Mesendoderm (in vitro differentiated cells): Measurements from ENCODE around the gene EMC1.
"Not testable (repeated sequence)": the region's sequence is repeated elsewhere in the genome, so short reads cannot be mapped to it uniquely, and the experiment has no call there.

Source experiments
- DNase-seq: peaks from one replicate; pipeline ENCODE4 v3.0.0; 2013
- H2AK5ac ChIP-seq: 2 replicates; pipeline ENCODE4 v1.6.1; 2013; ENCODE audit warnings: low read length, inconsistent platforms
- H2BK120ac ChIP-seq: 2 replicates; pipeline ENCODE4 v1.6.1; 2013; ENCODE audit warnings: low read depth, mild to moderate bottlenecking, low read length, moderate library complexity, mixed read lengths
- H2BK15ac ChIP-seq: replicated peaks from 2 replicates; pipeline ENCODE4 v1.6.1; 2013; ENCODE audit warnings: low read depth, mild to moderate bottlenecking, moderate library complexity
- H2BK5ac ChIP-seq: 2 replicates; pipeline ENCODE4 v1.6.1; 2013; ENCODE audit warnings: low read length, inconsistent platforms
- H3K18ac ChIP-seq: 2 replicates; pipeline ENCODE4 v1.6.1; 2013; ENCODE audit warnings: mild to moderate bottlenecking, low read length, mixed read lengths
- H3K23ac ChIP-seq: one replicate; pipeline ENCODE4 v1.6.1; 2013; ENCODE audit warnings: low read length
- H3K27ac ChIP-seq: 2 replicates; pipeline ENCODE4 v1.5.1; 2013; ENCODE audit warnings: low read depth, mild to moderate bottlenecking, inconsistent platforms, low read length, moderate library complexity
- H3K27me3 ChIP-seq: 2 replicates; pipeline ENCODE4 v1.6.1; 2013; ENCODE audit warnings: low read length, control low read depth, mild to moderate bottlenecking, inconsistent platforms; ENCODE audit not compliant: insufficient read depth, poor library complexity
- H3K36me3 ChIP-seq: 2 replicates; pipeline ENCODE4 v1.6.1; 2013; ENCODE audit warnings: low read length, inconsistent platforms; ENCODE audit not compliant: control insufficient read depth, insufficient read depth
- H3K4ac ChIP-seq: one replicate; pipeline ENCODE4 v1.6.1; 2013; ENCODE audit warnings: low read depth, mild to moderate bottlenecking, low read length, moderate library complexity
- H3K4me1 ChIP-seq: 2 replicates; pipeline ENCODE4 v1.6.1; 2013; ENCODE audit warnings: low read depth, low read length, inconsistent platforms; ENCODE audit not compliant: control insufficient read depth
- H3K4me2 ChIP-seq: 2 replicates; pipeline ENCODE4 v1.6.1; 2013; ENCODE audit warnings: low read length
- H3K4me3 ChIP-seq: 2 replicates; pipeline ENCODE4 v1.5.1; 2013; ENCODE audit warnings: mild to moderate bottlenecking, low read length
- H3K56ac ChIP-seq: one replicate; pipeline ENCODE4 v1.6.1; 2013; ENCODE audit warnings: low read length
- H3K79me1 ChIP-seq: 2 replicates; pipeline ENCODE4 v1.6.1; 2013; ENCODE audit warnings: low read length, inconsistent platforms
- H3K79me2 ChIP-seq: 2 replicates; pipeline ENCODE4 v1.6.1; 2013; ENCODE audit warnings: mild to moderate bottlenecking, low read length; ENCODE audit not compliant: control insufficient read depth, insufficient read depth
- H3K9ac ChIP-seq: 2 replicates; pipeline ENCODE4 v1.6.1; 2013; ENCODE audit warnings: low read length, inconsistent platforms
- H4K5ac ChIP-seq: one replicate; pipeline ENCODE4 v1.6.1; 2013; ENCODE audit warnings: low read length
- H4K8ac ChIP-seq: one replicate; pipeline ENCODE4 v1.6.1; 2013; ENCODE audit warnings: low read depth, mild to moderate bottlenecking, control low read depth, low read length, moderate library complexity
- WGBS: extraction: QIAGEN DNeasy Blood & Tissue Kit; methylation state at CpG from one replicate; pipeline ENCODE4 v1.1.7; 2013; ENCODE audit warnings: low lambda C conversion rate, missing lambda C conversion rate; ENCODE audit not compliant: insufficient coverage; ENCODE audit errors: extremely low coverage; 5-methylcytosine and 5-hydroxymethylcytosine counted together

EMC1 gene

GRCh38 chr1:19240673-19241538, 10.4 kb downstream of the EMC1 start:
- H3K56ac ChIP-seq, result no peak overlapping the region
- no peak overlapping the region for H2BK5ac ChIP-seq
- H3K18ac ChIP-seq, result no peak overlapping the region
- no peak overlapping the region for H2BK120ac ChIP-seq
- no peak overlapping the region for H3K4me2 ChIP-seq
- H3K4me1 ChIP-seq, result no peaks in the 10 kb centered on the region
- H3K4me3 ChIP-seq, result no peak overlapping the region
- H3K36me3 ChIP-seq, result peaks cover 37% of the 10 kb centered on the region
- no peaks in the 10 kb centered on the region for H3K79me2 ChIP-seq
- no CpG with 5 or more reads among the region's 7 CpGs for WGBS
- no peak overlapping the region for H4K8ac ChIP-seq
- H3K4ac ChIP-seq, result no peak overlapping the region
- H4K5ac ChIP-seq, result no peak overlapping the region
- H2BK15ac ChIP-seq, result no peak overlapping the region
- no peak overlapping the region for H3K23ac ChIP-seq
- H3K27me3 ChIP-seq, result no peaks in the 10 kb centered on the region
- H2AK5ac ChIP-seq, result no peak overlapping the region
- H3K9ac ChIP-seq, result no peak overlapping the region
- H3K79me1 ChIP-seq, result peaks cover 2% of the 10 kb centered on the region
- peak; percentile 39 for DNase-seq
- no peak overlapping the region for H3K27ac ChIP-seq

DNA sequence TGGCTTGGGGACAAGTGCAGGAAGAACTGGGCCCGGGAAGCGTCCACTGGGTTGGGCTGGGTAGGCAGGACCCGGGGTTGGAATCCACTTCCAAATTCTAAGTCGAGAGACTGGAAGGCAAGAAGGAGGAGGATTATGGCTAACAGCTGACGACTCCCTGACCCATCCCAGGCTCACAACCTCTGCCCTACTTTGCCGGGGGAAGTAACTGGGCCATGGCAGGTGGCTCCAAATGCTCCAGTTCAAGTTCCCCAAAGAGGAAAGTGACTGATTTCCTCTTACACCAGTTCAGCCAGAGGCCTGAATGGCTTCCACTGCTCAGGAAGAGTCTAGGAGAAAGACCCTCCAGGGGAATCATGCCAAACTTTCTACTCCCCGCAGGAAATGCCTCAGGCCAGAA, 11.4 kb downstream of the EMC1 start:
- no peak overlapping the region for H2BK15ac ChIP-seq
- no peak overlapping the region for H4K5ac ChIP-seq
- no peak overlapping the region for H2BK120ac ChIP-seq
- H3K4ac ChIP-seq, result no peak overlapping the region
- H4K8ac ChIP-seq, result no peak overlapping the region
- no peak overlapping the region for H2BK5ac ChIP-seq
- H3K27me3 ChIP-seq, result no peaks in the 10 kb centered on the region
- H3K9ac ChIP-seq, result no peak overlapping the region
- peaks cover 2% of the 10 kb centered on the region for H3K79me1 ChIP-seq
- H2AK5ac ChIP-seq, result no peak overlapping the region
- H3K79me2 ChIP-seq, result no peaks in the 10 kb centered on the region
- H3K56ac ChIP-seq, result no peak overlapping the region
- WGBS, result no CpG with 5 or more reads among the region's 7 CpGs
- no peak overlapping the region for H3K18ac ChIP-seq
- no peak for DNase-seq
- no peak overlapping the region for H3K23ac ChIP-seq
- H3K4me3 ChIP-seq, result no peak overlapping the region
- no peaks in the 10 kb centered on the region for H3K4me1 ChIP-seq
- H3K36me3 ChIP-seq, result peaks cover 39% of the 10 kb centered on the region
- no peak overlapping the region for H3K4me2 ChIP-seq
- H3K27ac ChIP-seq, result no peak overlapping the region

GRCh38 chr1:19234224-19234623, 17.1 kb downstream of the EMC1 start:
- Histone ChIP-seq H3K4me2 (no peak overlapping the region), H3K56ac (no peak overlapping the region), H2BK5ac (no peak overlapping the region), H3K27me3 (no peaks in the 10 kb centered on the region), H3K4ac (no peak overlapping the region), H3K79me1 (no peaks in the 10 kb centered on the region), H2AK5ac (no peak overlapping the region), H3K4me3 (no peak overlapping the region), H2BK15ac (no peak overlapping the region), H4K5ac (no peak overlapping the region), H3K36me3 (peaks cover 27% of the 10 kb centered on the region), H4K8ac (no peak overlapping the region), H3K27ac (no peak overlapping the region), H3K4me1 (no peaks in the 10 kb centered on the region), H3K79me2 (no peaks in the 10 kb centered on the region), H3K18ac (no peak overlapping the region), H3K23ac (no peak overlapping the region), H2BK120ac (no peak overlapping the region), H3K9ac (no peak overlapping the region)
- WGBS, result no CpG with 5 or more reads among the region's 3 CpGs
- DNase-seq, result no peak

DNA sequence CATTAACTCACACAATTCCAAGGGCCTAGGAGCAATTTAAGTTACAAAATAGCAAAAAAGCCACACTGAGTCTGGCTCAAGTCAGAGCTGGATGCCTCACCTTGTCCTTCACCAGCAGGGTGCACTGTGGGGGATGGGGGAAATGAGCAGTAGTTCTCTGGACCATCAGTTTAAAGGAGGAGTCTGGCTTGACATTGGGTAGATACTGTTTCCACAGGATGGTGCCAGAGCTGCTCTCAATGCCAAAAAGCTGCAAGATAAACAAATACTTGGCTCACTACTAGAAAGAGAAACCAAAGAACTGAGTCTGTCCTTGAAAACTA, 18.8 kb downstream of the EMC1 start:
- H3K27me3 ChIP-seq, result no peaks in the 10 kb centered on the region
- DNase-seq, result peak; percentile 32
- H3K23ac ChIP-seq, result no peak overlapping the region
- H3K9ac ChIP-seq, result no peak overlapping the region
- no peaks in the 10 kb centered on the region for H3K79me2 ChIP-seq
- H3K4me2 ChIP-seq, result no peak overlapping the region
- H3K18ac ChIP-seq, result no peak overlapping the region
- no peak overlapping the region for H2BK5ac ChIP-seq
- H2BK15ac ChIP-seq, result no peak overlapping the region
- H3K4me3 ChIP-seq, result no peak overlapping the region
- H3K27ac ChIP-seq, result no peak overlapping the region
- no peak overlapping the region for H2AK5ac ChIP-seq
- peaks cover 21% of the 10 kb centered on the region for H3K36me3 ChIP-seq
- H3K4ac ChIP-seq, result no peak overlapping the region
- H2BK120ac ChIP-seq, result no peak overlapping the region
- H3K79me1 ChIP-seq, result no peaks in the 10 kb centered on the region
- no peak overlapping the region for H4K8ac ChIP-seq
- no peak overlapping the region for H3K56ac ChIP-seq
- no peaks in the 10 kb centered on the region for H3K4me1 ChIP-seq
- no peak overlapping the region for H4K5ac ChIP-seq

DNA sequence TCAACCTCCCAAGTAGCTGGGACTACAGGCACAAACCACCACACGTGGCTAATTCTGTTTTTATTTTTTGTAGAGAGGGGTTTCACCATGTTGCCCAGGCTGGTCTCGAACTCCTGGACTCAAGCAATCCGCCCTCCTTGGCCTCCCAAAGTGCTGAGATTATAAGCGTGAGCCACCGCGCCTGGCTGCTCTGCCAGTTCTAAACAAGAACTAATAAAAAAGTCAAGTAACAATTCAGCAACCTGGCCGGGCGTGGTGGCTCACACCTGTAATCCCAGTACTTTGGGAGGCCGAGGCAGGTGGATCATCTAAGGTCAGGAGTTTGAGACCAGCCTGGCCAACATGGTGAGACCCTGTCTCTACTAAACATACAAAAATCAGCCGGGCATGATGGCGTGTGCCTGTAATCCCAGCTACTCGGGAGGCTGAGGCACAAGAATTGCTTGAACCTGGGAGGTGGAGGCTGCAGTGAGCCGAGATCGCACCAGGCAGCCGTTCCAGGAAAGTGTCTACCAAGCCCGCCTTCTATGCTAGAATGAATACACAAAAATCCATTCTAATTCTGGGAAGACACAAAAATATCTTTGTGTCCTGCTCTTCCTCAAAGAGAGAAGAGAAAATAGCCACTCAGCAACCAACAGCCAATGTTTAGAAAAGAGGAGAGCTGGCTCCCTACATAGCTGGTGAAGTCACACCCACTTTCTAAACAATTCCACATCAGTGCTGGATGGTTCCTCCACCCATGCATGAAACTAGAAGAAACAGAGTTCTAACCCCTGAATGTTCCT, 19.4 kb downstream of the EMC1 start:
- H3K36me3 ChIP-seq, result peaks cover 22% of the 10 kb centered on the region
- not testable (repeated sequence) for H3K9ac ChIP-seq, DNase-seq, H2BK120ac ChIP-seq, H2AK5ac ChIP-seq, H3K4ac ChIP-seq, H3K79me1 ChIP-seq, H3K4me3 ChIP-seq, H4K8ac ChIP-seq, H3K79me2 ChIP-seq, H3K4me2 ChIP-seq, H3K4me1 ChIP-seq, H2BK15ac ChIP-seq, H3K27me3 ChIP-seq, H3K18ac ChIP-seq, H3K23ac ChIP-seq, H2BK5ac ChIP-seq, H4K5ac ChIP-seq, H3K56ac ChIP-seq, H3K27ac ChIP-seq
- no CpG with 5 or more reads among the region's 16 CpGs for WGBS
